Activated T-cell treated with anti-CD3 and anti-CD28 coated beads, Interleukin-2, amount 50 U/mL, for 24 hours (primary cell): ENCODE results near the gene ZC3H10.

ENCODE experiments used
- DNase-seq: peaks from one replicate; pipeline ENCODE4 v3.0.0-alpha.2; 2020
- H3K27ac Mint-ChIP-seq: 2 replicates; pipeline ENCODE4 v1.8.0; 2020; ENCODE audit warnings: mild to moderate bottlenecking, mixed read lengths
- H3K27me3 Mint-ChIP-seq: 2 replicates; pipeline ENCODE4 v1.8.0; 2020; ENCODE audit warnings: mixed read lengths
- H3K36me3 Mint-ChIP-seq: 2 replicates; pipeline ENCODE4 v1.8.0; 2020; ENCODE audit warnings: low read depth, mixed read lengths
- H3K4me1 Mint-ChIP-seq: 2 replicates; pipeline ENCODE4 v1.8.0; 2020; ENCODE audit warnings: low read depth, mixed read lengths
- H3K4me3 Mint-ChIP-seq: 2 replicates; pipeline ENCODE4 v1.8.0; 2020; ENCODE audit warnings: mild to moderate bottlenecking, moderate library complexity, mixed read lengths
- H3K9me3 Mint-ChIP-seq: 2 replicates; pipeline ENCODE4 v1.8.0; 2020; ENCODE audit warnings: mixed read lengths

Gene ZC3H10

DNA sequence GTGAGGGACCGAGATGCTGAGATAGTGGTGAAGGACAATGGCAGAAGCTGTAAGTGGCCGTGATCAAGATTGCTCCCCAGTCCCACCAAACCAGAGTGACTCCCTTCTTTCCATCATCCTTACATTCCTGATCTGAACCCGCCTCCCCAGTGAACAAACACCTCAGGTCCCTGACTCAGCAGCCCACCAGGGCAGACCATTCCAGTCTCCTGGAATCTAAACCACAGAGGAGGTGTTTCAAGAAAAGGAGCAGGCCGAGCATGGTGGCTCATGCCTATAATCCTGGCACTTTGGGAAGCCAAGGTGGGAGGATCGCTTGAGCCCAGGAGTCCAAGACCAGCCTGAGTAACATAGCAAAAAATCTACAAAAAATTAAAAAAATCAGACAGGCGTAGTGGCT is 31.5 kb upstream of the ZC3H10 start:
- Mint-ChIP-seq H3K4me1 (no peaks in the 10 kb centered on the region), H3K36me3 (no peaks in the 10 kb centered on the region), H3K4me3 (no peak overlapping the region), H3K9me3 (no peaks in the 10 kb centered on the region), H3K27ac (no peak overlapping the region), H3K27me3 (peaks cover 3% of the 10 kb centered on the region)
- no peak for DNase-seq

DNA sequence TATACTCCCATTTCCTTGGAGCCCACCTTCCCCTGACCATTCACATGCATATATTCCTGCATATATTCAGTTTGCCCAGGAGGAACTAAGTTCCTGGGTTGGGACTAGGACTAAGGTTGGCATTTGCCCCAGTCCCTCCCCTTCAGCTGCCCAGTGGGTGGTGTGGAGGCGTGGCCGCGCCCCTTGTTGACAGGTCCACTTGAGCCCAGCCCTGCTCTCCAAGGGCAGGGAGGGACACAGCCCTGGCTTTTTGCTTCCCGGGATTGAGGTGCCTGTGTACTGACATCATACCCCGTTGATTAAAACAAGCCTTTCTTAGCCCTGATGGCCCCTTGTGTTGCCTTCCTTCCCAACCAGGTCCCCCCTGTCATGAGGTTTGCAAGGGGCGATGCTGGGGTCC is 30.8 kb upstream of the ZC3H10 start:
- no peak for DNase-seq
- Mint-ChIP-seq H3K9me3 (no peaks in the 10 kb centered on the region), H3K36me3 (no peaks in the 10 kb centered on the region), H3K4me1 (no peaks in the 10 kb centered on the region), H3K27ac (no peak overlapping the region), H3K27me3 (no peaks in the 10 kb centered on the region), H3K4me3 (no peak overlapping the region)

DNA sequence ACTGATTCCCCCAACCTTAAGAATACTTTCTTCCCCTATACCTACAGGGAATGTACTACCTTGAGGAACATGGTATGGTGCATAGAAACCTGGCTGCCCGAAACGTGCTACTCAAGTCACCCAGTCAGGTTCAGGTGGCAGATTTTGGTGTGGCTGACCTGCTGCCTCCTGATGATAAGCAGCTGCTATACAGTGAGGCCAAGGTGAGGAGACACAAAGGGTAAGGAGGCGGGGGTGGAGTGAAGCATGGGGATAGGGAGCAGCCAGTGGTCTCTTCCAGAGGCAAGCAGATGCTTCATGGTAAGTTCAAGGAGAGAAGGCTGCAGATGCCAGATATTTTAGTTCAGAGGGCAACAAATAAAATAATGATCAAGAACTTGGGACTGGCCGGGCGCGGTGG is 20.3 kb upstream of the ZC3H10 start:
- Mint-ChIP-seq H3K4me1 (peaks cover 17% of the 10 kb centered on the region), H3K9me3 (no peaks in the 10 kb centered on the region), H3K27me3 (no peaks in the 10 kb centered on the region), H3K4me3 (no peak overlapping the region), H3K27ac (no peak overlapping the region), H3K36me3 (no peaks in the 10 kb centered on the region)
- no peak for DNase-seq

DNA sequence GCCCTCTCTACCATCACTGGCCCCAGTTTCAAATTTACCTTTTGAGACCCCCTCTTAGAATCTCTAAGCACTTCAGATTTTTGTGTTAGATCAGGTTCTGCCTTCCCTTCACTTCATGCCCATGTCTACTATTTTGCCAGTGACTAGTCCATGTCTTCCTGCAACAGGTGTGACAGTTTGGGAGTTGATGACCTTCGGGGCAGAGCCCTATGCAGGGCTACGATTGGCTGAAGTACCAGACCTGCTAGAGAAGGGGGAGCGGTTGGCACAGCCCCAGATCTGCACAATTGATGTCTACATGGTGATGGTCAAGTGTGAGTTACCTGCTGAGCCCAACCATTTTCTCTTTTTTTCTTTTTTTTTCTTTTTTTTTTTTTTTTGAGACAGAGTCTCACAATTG is 19.5 kb upstream of the ZC3H10 start:
- Mint-ChIP-seq H3K27ac (no peak overlapping the region), H3K9me3 (no peaks in the 10 kb centered on the region), H3K4me3 (no peak overlapping the region), H3K27me3 (no peaks in the 10 kb centered on the region), H3K4me1 (peaks cover 26% of the 10 kb centered on the region), H3K36me3 (no peaks in the 10 kb centered on the region)
- DNase-seq: no peak

DNA sequence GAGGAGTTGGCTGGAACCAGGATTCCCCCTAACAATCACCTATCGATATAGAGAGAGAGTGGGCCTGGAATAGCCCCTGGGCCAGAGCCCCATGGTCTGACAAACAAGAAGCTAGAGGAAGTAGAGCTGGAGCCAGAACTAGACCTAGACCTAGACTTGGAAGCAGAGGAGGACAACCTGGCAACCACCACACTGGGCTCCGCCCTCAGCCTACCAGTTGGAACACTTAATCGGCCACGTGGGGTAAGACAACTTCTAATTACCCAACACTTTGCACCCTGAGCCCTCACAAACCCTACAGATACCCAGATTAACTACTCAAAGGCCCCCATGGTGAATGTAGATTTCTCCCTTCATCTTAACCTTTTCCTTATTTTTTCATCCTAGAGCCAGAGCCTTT is 18.3 kb upstream of the ZC3H10 start:
- Mint-ChIP-seq H3K9me3 (no peaks in the 10 kb centered on the region), H3K4me3 (no peak overlapping the region), H3K4me1 (peaks cover 30% of the 10 kb centered on the region), H3K27ac (no peak overlapping the region), H3K36me3 (peaks cover 8% of the 10 kb centered on the region), H3K27me3 (no peaks in the 10 kb centered on the region)
- DNase-seq: no peak

DNA sequence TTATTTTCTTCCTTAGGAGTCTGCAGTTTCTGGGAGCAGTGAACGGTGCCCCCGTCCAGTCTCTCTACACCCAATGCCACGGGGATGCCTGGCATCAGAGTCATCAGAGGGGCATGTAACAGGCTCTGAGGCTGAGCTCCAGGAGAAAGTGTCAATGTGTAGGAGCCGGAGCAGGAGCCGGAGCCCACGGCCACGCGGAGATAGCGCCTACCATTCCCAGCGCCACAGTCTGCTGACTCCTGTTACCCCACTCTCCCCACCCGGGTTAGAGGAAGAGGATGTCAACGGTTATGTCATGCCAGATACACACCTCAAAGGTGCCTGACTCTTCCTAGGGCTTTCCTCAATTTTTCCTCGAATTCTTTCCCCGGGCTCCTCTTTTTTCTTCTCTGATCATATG is 17.0 kb upstream of the ZC3H10 start:
- no peak for DNase-seq
- Mint-ChIP-seq H3K27ac (peak overlapping the region; percentile 49), H3K4me1 (peaks cover 31% of the 10 kb centered on the region), H3K36me3 (peaks cover 21% of the 10 kb centered on the region), H3K27me3 (no peaks in the 10 kb centered on the region), H3K4me3 (no peak overlapping the region), H3K9me3 (no peaks in the 10 kb centered on the region)

DNA sequence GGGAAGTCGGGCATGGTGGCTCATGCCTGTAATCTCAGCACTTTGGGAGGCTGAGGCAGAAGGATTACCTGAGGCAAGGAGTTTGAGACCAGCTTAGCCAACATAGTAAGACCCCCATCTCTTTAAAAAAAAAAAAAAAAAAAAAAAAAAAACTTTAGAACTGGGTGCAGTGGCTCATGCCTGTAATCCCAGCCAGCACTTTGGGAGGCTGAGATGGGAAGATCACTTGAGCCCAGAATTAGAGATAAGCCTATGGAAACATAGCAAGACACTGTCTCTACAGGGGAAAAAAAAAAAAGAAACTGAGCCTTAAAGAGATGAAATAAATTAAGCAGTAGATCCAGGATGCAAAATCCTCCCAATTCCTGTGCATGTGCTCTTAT is 15.4 kb upstream of the ZC3H10 start:
- Mint-ChIP-seq H3K36me3 (peaks cover 37% of the 10 kb centered on the region), H3K27ac (peak overlapping the region; percentile 99), H3K4me1 (peaks cover 44% of the 10 kb centered on the region), H3K27me3 (no peaks in the 10 kb centered on the region), H3K9me3 (no peaks in the 10 kb centered on the region), H3K4me3 (peak overlapping the region; percentile 100)
- no peak for DNase-seq

DNA sequence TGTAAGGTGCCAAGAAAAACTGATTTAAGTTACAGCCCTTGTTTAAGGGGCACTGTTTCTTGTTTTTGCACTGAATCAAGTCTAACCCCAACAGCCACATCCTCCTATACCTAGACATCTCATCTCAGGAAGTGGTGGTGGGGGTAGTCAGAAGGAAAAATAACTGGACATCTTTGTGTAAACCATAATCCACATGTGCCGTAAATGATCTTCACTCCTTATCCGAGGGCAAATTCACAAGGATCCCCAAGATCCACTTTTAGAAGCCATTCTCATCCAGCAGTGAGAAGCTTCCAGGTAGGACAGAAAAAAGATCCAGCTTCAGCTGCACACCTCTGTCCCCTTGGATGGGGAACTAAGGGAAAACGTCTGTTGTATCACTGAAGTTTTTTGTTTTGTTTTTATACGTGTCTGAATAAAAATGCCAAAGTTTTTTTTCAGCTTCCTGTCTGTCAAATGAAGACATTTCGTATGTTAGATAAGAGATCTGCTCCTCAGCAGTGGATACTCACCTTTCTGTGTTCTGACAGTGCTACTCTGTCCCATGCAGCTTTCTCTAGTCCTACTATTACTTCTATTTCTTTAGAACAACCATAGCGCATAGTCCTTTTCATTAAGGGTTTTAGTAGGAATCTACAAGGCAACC is 14.9 kb upstream of the ZC3H10 start:
- H3K4me3 Mint-ChIP-seq: peak overlapping the region; percentile 100
- no peaks in the 10 kb centered on the region for H3K9me3 Mint-ChIP-seq

DNA sequence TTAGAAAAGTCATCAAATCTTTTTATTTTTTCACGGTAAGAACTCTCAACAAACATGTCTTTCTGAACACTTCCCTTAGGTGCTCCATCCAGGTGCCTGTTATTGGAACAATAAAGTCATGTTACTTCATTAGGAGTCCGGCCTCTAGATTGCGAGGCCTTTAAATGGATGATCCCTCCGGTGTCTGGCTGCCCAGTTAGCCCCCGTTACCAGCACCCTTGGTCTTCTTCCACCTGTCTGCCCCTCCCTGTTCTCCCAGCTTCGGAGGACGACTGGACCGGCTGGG is 14.3 kb upstream of the ZC3H10 start:
- DNase-seq: no peak
- H3K27ac Mint-ChIP-seq: peak overlapping the region; percentile 99
- H3K4me1 Mint-ChIP-seq: peaks cover 53% of the 10 kb centered on the region
- H3K27me3 Mint-ChIP-seq: no peaks in the 10 kb centered on the region
- H3K9me3 Mint-ChIP-seq: no peaks in the 10 kb centered on the region
- H3K36me3 Mint-ChIP-seq: peaks cover 48% of the 10 kb centered on the region
- peak overlapping the region; percentile 100 for H3K4me3 Mint-ChIP-seq

More for the DNA sequence above, 14.9 kb upstream of the ZC3H10 start:
- DNase-seq: no peak
- Mint-ChIP-seq H3K27ac (peak overlapping the region; percentile 99), H3K36me3 (peaks cover 42% of the 10 kb centered on the region), H3K27me3 (no peaks in the 10 kb centered on the region), H3K4me1 (peaks cover 47% of the 10 kb centered on the region)

DNA sequence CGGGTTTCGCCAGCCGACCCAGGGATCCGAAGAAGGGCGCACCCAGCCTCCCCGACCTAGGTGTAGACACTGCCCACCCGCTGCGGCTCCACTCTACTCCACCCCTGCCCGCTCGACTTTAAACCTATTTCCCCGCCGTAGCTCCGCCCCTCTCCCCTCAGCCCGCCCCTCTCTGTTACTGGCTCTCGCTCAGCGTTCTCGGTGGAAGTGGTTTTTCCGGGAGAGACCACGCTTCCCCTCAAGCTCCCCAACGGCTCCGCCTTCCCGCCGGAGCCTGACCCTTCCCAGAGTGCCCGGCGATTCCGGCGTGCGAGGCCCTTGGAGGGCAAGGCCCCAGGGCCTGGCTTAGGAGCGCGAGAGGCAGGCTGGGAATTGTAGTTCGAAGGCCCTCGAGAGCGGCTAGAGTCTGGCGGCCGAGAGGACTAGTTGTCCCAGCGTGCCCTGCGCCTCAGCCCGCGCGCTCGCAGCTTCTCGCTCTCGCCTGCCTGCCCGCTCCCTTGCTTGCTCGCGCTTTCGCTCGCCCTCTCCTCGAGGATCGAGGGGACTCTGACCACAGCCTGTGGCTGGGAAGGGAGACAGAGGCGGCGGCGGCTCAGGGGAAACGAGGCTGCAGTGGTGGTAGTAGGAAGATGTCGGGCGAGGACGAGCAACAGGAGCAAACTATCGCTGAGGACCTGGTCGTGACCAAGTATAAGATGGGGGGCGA is 13.8 kb upstream of the ZC3H10 start, which contains the start of gene PA2G4:
Gene PA2G4 (plus strand): TSS at position 451 of the 706 bp plus-strand sequence. CDS start 179 bp downstream, at position 630.
- H3K4me1 Mint-ChIP-seq: peaks cover 53% of the 10 kb centered on the region
- H3K27ac Mint-ChIP-seq: peak within 1 kb of the TSS; percentile 99
- DNase-seq: peak; percentile 97
- no peaks in the 10 kb centered on the region for H3K9me3 Mint-ChIP-seq
- H3K4me3 Mint-ChIP-seq: peak within 1 kb of the TSS; percentile 100
- H3K27me3 Mint-ChIP-seq: no peaks in the 10 kb centered on the region
- H3K36me3 Mint-ChIP-seq: peaks cover 53% of the 10 kb centered on the region

DNA sequence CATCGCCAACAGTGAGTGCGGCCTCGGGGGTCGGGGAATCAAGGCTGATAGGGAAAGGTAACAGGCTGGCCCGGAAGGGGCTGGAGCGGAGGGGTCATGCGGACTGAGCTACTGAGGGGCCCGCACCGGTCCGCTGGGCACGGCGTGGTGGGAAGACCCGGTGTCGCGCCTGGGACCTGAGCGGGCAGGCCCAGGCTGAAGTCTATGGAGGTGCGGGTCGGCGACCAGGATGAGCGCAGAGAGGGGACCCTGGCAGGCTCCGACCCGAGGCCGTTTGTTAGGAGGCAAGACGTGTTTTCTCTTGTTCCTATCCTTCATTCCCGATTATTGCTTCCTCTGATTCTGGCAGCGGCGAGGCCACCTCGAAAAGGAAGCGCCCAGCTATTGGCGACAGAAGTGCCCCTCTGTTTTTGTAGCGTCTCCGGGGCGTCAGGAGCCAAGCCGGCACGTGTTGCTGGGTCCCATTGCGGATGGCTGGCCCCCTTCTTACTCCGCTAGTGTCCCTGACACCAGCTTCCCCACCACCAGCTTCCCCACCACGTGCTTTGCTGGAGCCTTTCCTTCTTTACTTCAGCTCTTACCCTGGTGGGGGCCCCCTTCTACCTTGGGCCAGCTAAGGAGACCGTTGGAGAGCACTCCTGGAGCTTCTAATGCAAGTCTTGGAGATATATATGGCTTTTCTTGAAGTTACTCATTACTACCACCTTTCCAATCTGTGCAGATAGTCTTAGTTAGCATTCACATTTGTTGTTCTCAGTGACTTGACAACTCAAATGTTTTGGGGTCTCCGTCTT is 13.1 kb upstream of the ZC3H10 start:
- Mint-ChIP-seq H3K9me3 (no peaks in the 10 kb centered on the region), H3K4me3 (peak overlapping the region; percentile 100), H3K27ac (peak overlapping the region; percentile 99), H3K27me3 (no peaks in the 10 kb centered on the region), H3K36me3 (peaks cover 61% of the 10 kb centered on the region), H3K4me1 (peaks cover 52% of the 10 kb centered on the region)
- DNase-seq: no peak

DNA sequence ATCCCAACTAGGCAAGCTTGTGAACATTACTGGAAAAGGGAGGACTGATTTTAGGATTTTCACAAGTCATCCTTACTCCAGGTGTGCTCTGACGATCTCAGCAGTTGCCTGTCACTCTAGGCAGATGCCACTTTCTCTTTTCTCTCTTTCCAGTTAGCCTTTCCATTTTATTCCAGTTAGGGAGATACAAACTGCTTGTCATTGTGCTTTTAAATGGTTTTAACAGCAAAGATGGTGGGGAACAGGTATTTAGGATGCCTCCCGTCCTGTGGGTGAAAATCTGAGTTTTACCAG is 12.5 kb upstream of the ZC3H10 start:
- no peak for DNase-seq
- H3K27me3 Mint-ChIP-seq: no peaks in the 10 kb centered on the region
- H3K36me3 Mint-ChIP-seq: peaks cover 66% of the 10 kb centered on the region
- H3K4me3 Mint-ChIP-seq: peak overlapping the region; percentile 100
- H3K9me3 Mint-ChIP-seq: no peaks in the 10 kb centered on the region
- H3K4me1 Mint-ChIP-seq: peaks cover 55% of the 10 kb centered on the region
- peak overlapping the region; percentile 99 for H3K27ac Mint-ChIP-seq

DNA sequence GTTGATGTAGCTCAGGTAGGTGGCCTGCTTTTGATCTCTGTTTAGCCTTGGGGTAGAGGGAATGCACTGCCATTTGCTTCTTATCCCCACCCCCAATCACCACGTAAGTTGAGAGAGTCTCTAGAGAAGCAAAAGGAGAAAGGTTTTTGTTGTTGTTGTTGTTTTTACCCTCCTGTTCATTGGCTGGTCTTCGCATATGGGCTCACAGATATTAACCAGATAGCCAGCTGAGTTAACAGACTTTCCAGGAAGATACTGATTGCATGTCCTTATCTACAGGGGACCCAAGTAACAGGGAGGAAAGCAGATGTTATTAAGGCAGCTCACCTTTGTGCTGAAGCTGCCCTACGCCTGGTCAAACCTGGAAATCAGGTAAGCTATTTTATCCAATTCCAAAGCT is 10.8 kb upstream of the ZC3H10 start:
- Mint-ChIP-seq H3K4me1 (peaks cover 46% of the 10 kb centered on the region), H3K27me3 (no peaks in the 10 kb centered on the region), H3K27ac (peak overlapping the region; percentile 80), H3K36me3 (peaks cover 82% of the 10 kb centered on the region), H3K9me3 (no peaks in the 10 kb centered on the region), H3K4me3 (peak overlapping the region; percentile 100)
- DNase-seq: no peak

DNA sequence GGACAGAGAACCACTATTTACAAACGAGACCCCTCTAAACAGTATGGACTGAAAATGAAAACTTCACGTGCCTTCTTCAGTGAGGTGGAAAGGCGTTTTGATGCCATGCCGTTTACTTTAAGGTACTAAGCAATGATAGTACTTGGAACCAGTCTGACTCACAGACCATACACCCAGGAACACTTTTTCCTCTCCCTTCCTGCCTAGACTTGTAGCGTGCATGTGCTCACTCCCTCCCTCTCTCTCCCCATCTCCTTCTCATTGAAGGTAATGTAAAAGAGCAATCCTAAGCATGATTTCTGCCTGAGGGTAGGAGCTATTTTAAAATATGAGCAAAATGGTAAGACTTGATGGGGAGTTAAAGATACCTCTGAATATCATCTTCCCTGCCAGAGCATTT is 7.5 kb upstream of the ZC3H10 start:
- H3K27ac Mint-ChIP-seq: peak overlapping the region; percentile 86
- no peaks in the 10 kb centered on the region for H3K27me3 Mint-ChIP-seq
- no peak for DNase-seq
- H3K4me3 Mint-ChIP-seq: no peak overlapping the region
- no peaks in the 10 kb centered on the region for H3K9me3 Mint-ChIP-seq
- peaks cover 96% of the 10 kb centered on the region for H3K36me3 Mint-ChIP-seq
- H3K4me1 Mint-ChIP-seq: peaks cover 39% of the 10 kb centered on the region

DNA sequence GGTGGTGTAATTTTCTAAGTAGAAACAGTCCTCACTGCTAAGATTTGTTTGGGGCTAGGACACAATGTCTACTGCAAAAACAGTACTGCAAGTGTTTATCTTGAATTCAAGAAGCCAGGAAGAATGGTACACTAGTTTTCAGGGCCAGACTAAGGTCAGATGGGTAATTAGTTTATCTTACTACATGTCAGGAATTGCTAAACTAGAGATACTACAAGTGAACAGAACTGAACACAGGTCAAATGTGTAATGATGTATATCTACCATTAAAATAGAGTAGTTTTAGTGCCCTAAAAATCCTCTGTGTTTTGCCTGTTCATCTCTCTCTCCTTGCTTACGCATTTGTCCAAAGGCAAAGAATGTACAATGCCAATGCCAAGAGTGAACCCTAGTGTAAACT is 4.0 kb upstream of the ZC3H10 start:
- peaks cover 87% of the 10 kb centered on the region for H3K36me3 Mint-ChIP-seq
- no peak overlapping the region for H3K4me3 Mint-ChIP-seq
- DNase-seq: no peak
- peaks cover 30% of the 10 kb centered on the region for H3K4me1 Mint-ChIP-seq
- no peaks in the 10 kb centered on the region for H3K9me3 Mint-ChIP-seq
- no peaks in the 10 kb centered on the region for H3K27me3 Mint-ChIP-seq
- H3K27ac Mint-ChIP-seq: peak overlapping the region; percentile 71
